ENCODE results near the gene TBX2. TPM values are rescaled to one million over a fixed set of nuclear protein-coding genes. Genes with fewer than 3 reads are reported as not detected.

Gene TBX2
- total RNA-seq, 1 experiment from 2014 or later, result not detected

DNA sequence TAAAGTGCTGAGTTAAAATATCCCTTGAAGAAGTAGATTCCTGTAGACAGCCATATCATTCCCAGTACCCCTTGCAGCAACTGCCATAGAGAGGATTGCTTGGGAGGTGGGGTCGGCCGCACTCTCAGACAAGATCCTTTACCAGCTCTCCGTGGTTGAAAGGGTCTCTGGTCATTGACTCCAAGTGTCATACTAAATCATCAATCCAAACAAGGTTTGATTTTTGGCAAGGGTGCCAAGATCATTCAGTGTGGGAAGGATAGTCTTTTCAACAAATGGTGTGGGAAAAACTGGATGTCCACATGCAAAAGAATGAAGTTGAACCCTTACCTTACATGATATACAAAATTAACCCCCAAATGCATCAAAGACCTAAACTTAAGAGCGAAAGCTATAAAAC is 21.8 kb downstream of the TBX2 start:
- H3K79me2 ChIP-seq (ENCODE audit: insufficient read depth, low read length), result no peaks in the 10 kb centered on the region
- H2BK15ac ChIP-seq (ENCODE audit: low read depth, low read length), result no peak overlapping the region
- no peak overlapping the region for H2AFZ ChIP-seq (ENCODE audit: low read length)
- H4K8ac ChIP-seq (replicated peaks; ENCODE audit: insufficient read length, low read depth, low read length), result no peak overlapping the region
- peaks cover 2% of the 10 kb centered on the region; the same call in 1 of the 2 replicates for H3K4me1 ChIP-seq (ENCODE audit: insufficient read depth, low read length)
- no peak for DNase-seq
- H2BK120ac ChIP-seq (ENCODE audit: low read depth, low read length, poor library complexity, severe bottlenecking), result no peak overlapping the region
- H3K27ac ChIP-seq (ENCODE audit: insufficient read length, low read depth, low read length), result no peak overlapping the region
- no peak overlapping the region for H2BK20ac ChIP-seq (ENCODE audit: low read depth, low read length, poor library complexity, severe bottlenecking)
- H3T11ph ChIP-seq (ENCODE audit: low read length), result no peak overlapping the region
- no peak overlapping the region for H3K56ac ChIP-seq (ENCODE audit: insufficient read length, low read depth, low read length)
- H3K14ac ChIP-seq (ENCODE audit: insufficient read depth, low read length), result no peak overlapping the region
- H3K23me2 ChIP-seq (ENCODE audit: insufficient read length, low read depth, low read length, poor library complexity, severe bottlenecking), result no peaks in the 10 kb centered on the region
- H3K9me3 Mint-ChIP-seq, result no peaks in the 10 kb centered on the region
- peaks cover 7% of the 10 kb centered on the region in 2 experiments for H3K4me1 Mint-ChIP-seq
- H3K4me3 Mint-ChIP-seq, result no peak overlapping the region
- H3K27ac Mint-ChIP-seq, result no peak overlapping the region
- no peak overlapping the region for H4K5ac ChIP-seq (ENCODE audit: insufficient read length, low read depth, low read length)
- no peak overlapping the region for H4K91ac ChIP-seq (ENCODE audit: insufficient read length, low read depth, low read length)
- no peak overlapping the region for H3K4ac ChIP-seq (ENCODE audit: low read depth, low read length)
- H3K36me3 Mint-ChIP-seq (ENCODE audit: insufficient read depth in 1 of 3, low read depth in 3 of 3), result no peaks in the 10 kb centered on the region
- peaks cover under 1% of the 10 kb centered on the region; the same call in 1 of the 2 replicates for H3K27me3 ChIP-seq (ENCODE audit: insufficient read depth, low read length)
- H3K27me3 Mint-ChIP-seq (ENCODE audit: low read depth), result peaks cover 70% of the 10 kb centered on the region
- H3K18ac ChIP-seq (ENCODE audit: insufficient read length, low read depth, low read length), result no peak overlapping the region
- no CpG with 5 or more reads among the region's 4 CpGs for WGBS (ENCODE audit: extremely low coverage, insufficient read length, low lambda C conversion rate)
- no peak overlapping the region for H3K9ac ChIP-seq (ENCODE audit: extremely low read depth, insufficient read length, low read length)
- H3K23ac ChIP-seq (ENCODE audit: insufficient read length, low read depth, low read length), result no peak overlapping the region
- H2BK5ac ChIP-seq (ENCODE audit: insufficient read length, low read length), result no peak overlapping the region
- TF ChIP-seq, protein P1, sequence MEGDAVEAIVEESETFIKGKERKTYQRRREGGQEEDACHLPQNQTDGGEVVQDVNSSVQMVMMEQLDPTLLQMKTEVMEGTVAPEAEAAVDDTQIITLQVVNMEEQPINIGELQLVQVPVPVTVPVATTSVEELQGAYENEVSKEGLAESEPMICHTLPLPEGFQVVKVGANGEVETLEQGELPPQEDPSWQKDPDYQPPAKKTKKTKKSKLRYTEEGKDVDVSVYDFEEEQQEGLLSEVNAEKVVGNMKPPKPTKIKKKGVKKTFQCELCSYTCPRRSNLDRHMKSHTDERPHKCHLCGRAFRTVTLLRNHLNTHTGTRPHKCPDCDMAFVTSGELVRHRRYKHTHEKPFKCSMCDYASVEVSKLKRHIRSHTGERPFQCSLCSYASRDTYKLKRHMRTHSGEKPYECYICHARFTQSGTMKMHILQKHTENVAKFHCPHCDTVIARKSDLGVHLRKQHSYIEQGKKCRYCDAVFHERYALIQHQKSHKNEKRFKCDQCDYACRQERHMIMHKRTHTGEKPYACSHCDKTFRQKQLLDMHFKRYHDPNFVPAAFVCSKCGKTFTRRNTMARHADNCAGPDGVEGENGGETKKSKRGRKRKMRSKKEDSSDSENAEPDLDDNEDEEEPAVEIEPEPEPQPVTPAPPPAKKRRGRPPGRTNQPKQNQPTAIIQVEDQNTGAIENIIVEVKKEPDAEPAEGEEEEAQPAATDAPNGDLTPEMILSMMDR (conservative IDR thresholded peaks at IDR 0.05), result no peak
- H2BK12ac ChIP-seq (ENCODE audit: insufficient read length, low read depth, low read length), result no peak overlapping the region
- H4K20me1 ChIP-seq (ENCODE audit: control insufficient read depth, insufficient read depth, insufficient read length), result no peaks in the 10 kb centered on the region
- H2AK5ac ChIP-seq (ENCODE audit: insufficient read length, low read length), result no peak overlapping the region
- H3K79me1 ChIP-seq (ENCODE audit: insufficient read depth, low read depth, low read length, poor library complexity, severe bottlenecking), result no peaks in the 10 kb centered on the region
- no peak overlapping the region for H3K4me2 ChIP-seq (ENCODE audit: insufficient read depth, insufficient read length, low read length)
- H3K9me3 ChIP-seq (ENCODE audit: control insufficient read depth, low read depth, low read length), result no peaks in the 10 kb centered on the region

Data from H9 (cell line).